Neural cell (in vitro differentiated cells): ENCODE measurements around the gene ABCC5. TPM values are rescaled to one million over a fixed set of nuclear protein-coding genes. Genes with fewer than 3 reads are reported as not detected.

Source experiments
- H2AFZ ChIP-seq: fragments of 200-600, 300-800 bp; sonication (generic), shearing (Covaris generic); 2 replicates; pipeline ENCODE4 v1.6.0; 2014; ENCODE audit warnings: low read depth, mild to moderate bottlenecking, antibody characterized with exemption, low read length, moderate library complexity
- H3F3A ChIP-seq: fragments of 200-600 bp; shearing (Covaris generic); 2 replicates; pipeline ENCODE4 v1.6.1; 2016; ENCODE audit warnings: mild to moderate bottlenecking, moderate library complexity, mixed read lengths, antibody characterized with exemption, low read length; ENCODE audit not compliant: insufficient read depth, poor library complexity, severe bottlenecking
- H3K27ac ChIP-seq: fragments of 200-600, 300-800 bp; sonication (generic), shearing (Covaris generic); 2 replicates; pipeline ENCODE4 v1.5.1; 2014; ENCODE audit warnings: mild to moderate bottlenecking, low read length, moderate library complexity
- H3K27me3 ChIP-seq: fragments of 300-800, 200-600 bp; sonication (generic), shearing (Covaris generic); 2 replicates; pipeline ENCODE4 v1.6.0; 2014; ENCODE audit warnings: mild to moderate bottlenecking, low read depth, low read length, moderate library complexity; ENCODE audit not compliant: insufficient read depth
- H3K36me3 ChIP-seq: fragments of 300-800, 200-600 bp; sonication (generic), shearing (Covaris generic); 2 replicates; pipeline ENCODE4 v1.5.1; 2014; ENCODE audit warnings: mild to moderate bottlenecking, antibody characterized with exemption, low read length, moderate library complexity; ENCODE audit not compliant: insufficient read depth
- H3K4me2 ChIP-seq: fragments of 300-800, 200-600 bp; sonication (generic), shearing (Covaris generic); 2 replicates; pipeline ENCODE4 v1.6.0; 2014; ENCODE audit warnings: mild to moderate bottlenecking, low read length
- H3K4me3 ChIP-seq: fragments of 300-800, 200-600 bp; sonication (generic), shearing (Covaris generic); 2 replicates; pipeline ENCODE4 v1.5.1; 2014; ENCODE audit warnings: mild to moderate bottlenecking, low read length, moderate library complexity
- H3K79me2 ChIP-seq: fragments of 200-600 bp; shearing (Covaris generic); replicated peaks from 2 replicates; pipeline ENCODE4 v1.6.0; 2014; ENCODE audit warnings: mild to moderate bottlenecking, low read length, moderate library complexity; ENCODE audit not compliant: insufficient read depth
- H3K9ac ChIP-seq: fragments of 300-800, 200-600 bp; sonication (generic), shearing (Covaris generic); 2 replicates; pipeline ENCODE4 v1.6.1; 2016; ENCODE audit warnings: mild to moderate bottlenecking, low read length, mixed read lengths
- H3K9me2 ChIP-seq: fragments of 200-600 bp; shearing (Covaris generic); 2 replicates; pipeline ENCODE4 v1.6.1; 2016; ENCODE audit warnings: mild to moderate bottlenecking, low read length, mixed read lengths; ENCODE audit not compliant: insufficient read depth
- H3K9me3 ChIP-seq: fragments of 200-600, 300-800 bp; sonication (generic), shearing (Covaris generic); 2 replicates; pipeline ENCODE4 v1.6.1; 2016; ENCODE audit warnings: mild to moderate bottlenecking, mixed run types, low read length, moderate library complexity, mixed read lengths
- H4K20me1 ChIP-seq: fragments of 200-600 bp; shearing (Covaris generic); 2 replicates; pipeline ENCODE4 v1.6.1; 2016; ENCODE audit warnings: mild to moderate bottlenecking, mixed run types; ENCODE audit not compliant: insufficient read depth
- EP300 ChIP-seq: fragments of 450-650 bp; conservative IDR thresholded peaks from 2 replicates; pipeline ENCODE4 v1.6.1; 2014; ENCODE audit warnings: antibody characterized with exemption, mild to moderate bottlenecking, moderate library complexity; ENCODE audit not compliant: poor library complexity, severe bottlenecking
- EZH2 ChIP-seq: fragments of 200-600, 300-800 bp; shearing (Covaris generic), sonication (generic); IDR thresholded peaks from 2 replicates; pipeline ENCODE4 v1.6.1; 2014; ENCODE audit warnings: antibody characterized with exemption, low read length, borderline replicate concordance, mild to moderate bottlenecking; ENCODE audit not compliant: insufficient read depth, poor library complexity, severe bottlenecking
- MXI1 ChIP-seq: fragments of 450-650 bp; conservative IDR thresholded peaks from 2 replicates; pipeline ENCODE4 v1.6.1; 2014; ENCODE audit warnings: antibody characterized with exemption, mild to moderate bottlenecking; ENCODE audit not compliant: poor library complexity, severe bottlenecking
- POLR2AphosphoS5 ChIP-seq: IDR thresholded peaks from 2 replicates; pipeline ENCODE4 v1.6.1; 2012
- RAD21 ChIP-seq: fragments of 450-650 bp; conservative IDR thresholded peaks from 2 replicates; pipeline ENCODE4 v1.6.1; 2014; ENCODE audit warnings: antibody characterized with exemption, mild to moderate bottlenecking, moderate library complexity
- SMC3 ChIP-seq: fragments of 450-650 bp; conservative IDR thresholded peaks from 2 replicates; pipeline ENCODE4 v1.6.1; 2014; ENCODE audit warnings: antibody characterized with exemption, mild to moderate bottlenecking, moderate library complexity; ENCODE audit not compliant: poor library complexity
- TAF1 ChIP-seq: IDR thresholded peaks from 2 replicates; pipeline ENCODE4 v1.6.1; 2012; ENCODE audit warnings: low read depth
- polyA plus RNA-seq: library from polyadenylated mRNA; depleted of rRNA; stranded (reverse); fragments of >200 nt; gene quantifications from 2 replicates; pipeline ENCODE4 v1.2.3, GENCODE V29; 2014
- TF ChIP-seq, protein P1 (sequence below): IDR thresholded peaks from 2 replicates; pipeline ENCODE4 v1.6.1; 2012; ENCODE audit warnings: borderline replicate concordance
- TF ChIP-seq, protein P2 (sequence below): fragments of 450-650 bp; IDR thresholded peaks from 2 replicates; pipeline ENCODE4 v1.5.1; 2014; ENCODE audit warnings: antibody characterized with exemption, mild to moderate bottlenecking, moderate library complexity; ENCODE audit not compliant: poor library complexity, severe bottlenecking

Gene ABCC5
- polyA plus RNA-seq, 1 donor from 2014 or later, result 227 TPM

DNA sequence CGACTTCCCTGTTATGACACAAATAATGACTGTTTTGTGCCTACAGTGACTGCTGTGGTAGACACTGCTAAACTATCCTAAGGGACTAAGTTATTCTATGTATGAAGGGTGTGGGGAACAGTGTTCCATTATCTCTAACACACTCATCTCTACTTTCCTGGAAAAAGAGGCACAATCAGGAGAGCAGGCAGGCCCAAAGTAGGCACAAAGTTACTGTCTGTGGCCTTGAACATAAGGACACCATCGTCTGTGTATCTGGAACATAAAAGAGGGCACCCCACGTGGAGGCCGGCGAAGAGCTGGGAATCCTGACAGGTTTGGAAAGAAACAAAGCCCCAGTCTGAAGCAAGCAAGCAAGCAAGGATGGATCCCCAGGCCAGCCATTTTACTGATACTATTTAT is 1.5 kb downstream of the ABCC5 start:
- TF ChIP-seq EZH2 (no peak), RAD21 (no peak), SMC3 (no peak), EP300 (no peak), POLR2AphosphoS5 (no peak), MXI1 (no peak), TAF1 (no peak)
- TF ChIP-seq, protein P1, sequence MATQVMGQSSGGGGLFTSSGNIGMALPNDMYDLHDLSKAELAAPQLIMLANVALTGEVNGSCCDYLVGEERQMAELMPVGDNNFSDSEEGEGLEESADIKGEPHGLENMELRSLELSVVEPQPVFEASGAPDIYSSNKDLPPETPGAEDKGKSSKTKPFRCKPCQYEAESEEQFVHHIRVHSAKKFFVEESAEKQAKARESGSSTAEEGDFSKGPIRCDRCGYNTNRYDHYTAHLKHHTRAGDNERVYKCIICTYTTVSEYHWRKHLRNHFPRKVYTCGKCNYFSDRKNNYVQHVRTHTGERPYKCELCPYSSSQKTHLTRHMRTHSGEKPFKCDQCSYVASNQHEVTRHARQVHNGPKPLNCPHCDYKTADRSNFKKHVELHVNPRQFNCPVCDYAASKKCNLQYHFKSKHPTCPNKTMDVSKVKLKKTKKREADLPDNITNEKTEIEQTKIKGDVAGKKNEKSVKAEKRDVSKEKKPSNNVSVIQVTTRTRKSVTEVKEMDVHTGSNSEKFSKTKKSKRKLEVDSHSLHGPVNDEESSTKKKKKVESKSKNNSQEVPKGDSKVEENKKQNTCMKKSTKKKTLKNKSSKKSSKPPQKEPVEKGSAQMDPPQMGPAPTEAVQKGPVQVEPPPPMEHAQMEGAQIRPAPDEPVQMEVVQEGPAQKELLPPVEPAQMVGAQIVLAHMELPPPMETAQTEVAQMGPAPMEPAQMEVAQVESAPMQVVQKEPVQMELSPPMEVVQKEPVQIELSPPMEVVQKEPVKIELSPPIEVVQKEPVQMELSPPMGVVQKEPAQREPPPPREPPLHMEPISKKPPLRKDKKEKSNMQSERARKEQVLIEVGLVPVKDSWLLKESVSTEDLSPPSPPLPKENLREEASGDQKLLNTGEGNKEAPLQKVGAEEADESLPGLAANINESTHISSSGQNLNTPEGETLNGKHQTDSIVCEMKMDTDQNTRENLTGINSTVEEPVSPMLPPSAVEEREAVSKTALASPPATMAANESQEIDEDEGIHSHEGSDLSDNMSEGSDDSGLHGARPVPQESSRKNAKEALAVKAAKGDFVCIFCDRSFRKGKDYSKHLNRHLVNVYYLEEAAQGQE, result no peak
- TF ChIP-seq, protein P2, sequence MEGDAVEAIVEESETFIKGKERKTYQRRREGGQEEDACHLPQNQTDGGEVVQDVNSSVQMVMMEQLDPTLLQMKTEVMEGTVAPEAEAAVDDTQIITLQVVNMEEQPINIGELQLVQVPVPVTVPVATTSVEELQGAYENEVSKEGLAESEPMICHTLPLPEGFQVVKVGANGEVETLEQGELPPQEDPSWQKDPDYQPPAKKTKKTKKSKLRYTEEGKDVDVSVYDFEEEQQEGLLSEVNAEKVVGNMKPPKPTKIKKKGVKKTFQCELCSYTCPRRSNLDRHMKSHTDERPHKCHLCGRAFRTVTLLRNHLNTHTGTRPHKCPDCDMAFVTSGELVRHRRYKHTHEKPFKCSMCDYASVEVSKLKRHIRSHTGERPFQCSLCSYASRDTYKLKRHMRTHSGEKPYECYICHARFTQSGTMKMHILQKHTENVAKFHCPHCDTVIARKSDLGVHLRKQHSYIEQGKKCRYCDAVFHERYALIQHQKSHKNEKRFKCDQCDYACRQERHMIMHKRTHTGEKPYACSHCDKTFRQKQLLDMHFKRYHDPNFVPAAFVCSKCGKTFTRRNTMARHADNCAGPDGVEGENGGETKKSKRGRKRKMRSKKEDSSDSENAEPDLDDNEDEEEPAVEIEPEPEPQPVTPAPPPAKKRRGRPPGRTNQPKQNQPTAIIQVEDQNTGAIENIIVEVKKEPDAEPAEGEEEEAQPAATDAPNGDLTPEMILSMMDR, result no peak
- Histone ChIP-seq H3K4me2 (peak overlapping the region; percentile 27), H3K27ac (no peak overlapping the region), H3K9ac (no peak overlapping the region), H2AFZ (no peak overlapping the region), H3K9me3 (no peaks in the 10 kb centered on the region), H3K36me3 (peaks cover 7% of the 10 kb centered on the region), H4K20me1 (no peaks in the 10 kb centered on the region), H3K4me3 (peak overlapping the region; percentile 99), H3K9me2 (no peaks in the 10 kb centered on the region), H3F3A (no peaks in the 10 kb centered on the region), H3K27me3 (no peaks in the 10 kb centered on the region), H3K79me2 (peaks cover 36% of the 10 kb centered on the region)

DNA sequence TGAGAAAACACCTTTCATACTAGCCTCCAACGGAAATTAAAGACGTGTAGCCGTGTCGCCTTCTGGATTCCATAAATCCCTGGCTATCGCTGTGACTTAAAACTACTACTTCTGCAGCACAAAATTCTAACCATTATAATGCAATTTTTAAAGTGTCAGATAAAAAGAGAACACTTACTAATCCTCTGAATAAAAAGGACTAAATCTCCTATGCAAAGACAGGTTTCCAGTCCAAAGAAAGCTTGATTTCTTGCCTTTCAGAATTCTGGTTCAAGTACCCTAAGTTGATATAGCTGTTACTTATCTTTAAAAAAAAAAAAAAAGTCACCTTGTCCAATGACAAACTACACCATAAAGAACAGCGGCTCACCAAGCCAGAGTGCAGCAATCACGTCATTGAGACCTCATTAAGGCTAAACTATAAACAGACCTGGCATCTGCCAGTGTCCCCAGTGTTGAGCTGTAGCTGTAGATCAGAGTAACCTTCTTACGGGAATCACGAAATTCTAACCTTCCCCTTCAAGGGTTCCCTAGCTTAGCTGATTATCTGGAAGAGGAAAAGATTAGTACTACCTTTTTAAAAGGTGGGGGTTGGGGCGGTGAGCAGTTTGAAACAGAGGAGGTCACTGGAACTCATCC is 2.2 kb downstream of the ABCC5 start:
- Histone ChIP-seq H3K27me3 (no peaks in the 10 kb centered on the region), H3F3A (no peaks in the 10 kb centered on the region), H2AFZ (no peak overlapping the region), H3K9me3 (no peaks in the 10 kb centered on the region), H3K9ac (no peak overlapping the region), H3K79me2 (peaks cover 36% of the 10 kb centered on the region), H3K9me2 (no peaks in the 10 kb centered on the region), H3K36me3 (peaks cover 9% of the 10 kb centered on the region), H4K20me1 (no peaks in the 10 kb centered on the region), H3K4me3 (peak overlapping the region; percentile 99), H3K4me2 (peak overlapping the region; percentile 27), H3K27ac (no peak overlapping the region)
- TF ChIP-seq, protein P1, result no peak
- no peak for TF ChIP-seq EP300
- TF ChIP-seq TAF1, result no peak
- TF ChIP-seq SMC3, result no peak
- TF ChIP-seq POLR2AphosphoS5, result no peak
- no peak for TF ChIP-seq RAD21
- TF ChIP-seq MXI1, result no peak
- no peak for TF ChIP-seq EZH2
- TF ChIP-seq, protein P2, result no peak
